Smooth muscle cell (in vitro differentiated cells): ENCODE measurements around the gene SYT9. TPM values are rescaled to one million over a fixed set of nuclear protein-coding genes. Genes with fewer than 3 reads are reported as not detected.

Source experiments
- DNase-seq: peaks from one replicate; lab custom pipeline; 2025; ENCODE audit not compliant: unreplicated experiment; lab: John Stamatoyannopoulos, UW
- H2AFZ ChIP-seq: fragments of 200-600 bp; sonication (generic); 2 replicates; pipeline ENCODE4 v1.6.0; 2016; ENCODE audit warnings: antibody characterized with exemption, low read depth, mild to moderate bottlenecking
- H3F3A ChIP-seq: fragments of 200-600 bp; sonication (generic); 2 replicates; pipeline ENCODE4 v1.6.0; 2017; ENCODE audit warnings: antibody characterized with exemption, low read depth
- H3K27ac ChIP-seq: fragments of 200-600 bp; sonication (generic); 2 replicates; pipeline ENCODE4 v1.5.1; 2016; ENCODE audit warnings: low read depth, mild to moderate bottlenecking
- H3K27me3 ChIP-seq: fragments of 200-600 bp; sonication (generic); 2 replicates; pipeline ENCODE4 v1.6.1; 2016; ENCODE audit warnings: low read depth, mild to moderate bottlenecking
- H3K36me3 ChIP-seq: fragments of 200-600 bp; sonication (generic); 2 replicates; pipeline ENCODE4 v1.5.1; 2016; ENCODE audit warnings: low read depth
- H3K4me1 ChIP-seq: fragments of 200-600 bp; sonication (generic); 2 replicates; pipeline ENCODE4 v1.5.1; 2016; ENCODE audit warnings: low read depth
- H3K4me2 ChIP-seq: fragments of 200-600 bp; sonication (generic); 2 replicates; pipeline ENCODE4 v1.6.0; 2016; ENCODE audit warnings: mild to moderate bottlenecking
- H3K4me3 ChIP-seq: fragments of 200-600 bp; sonication (generic); 2 replicates; pipeline ENCODE4 v1.5.1; 2016; ENCODE audit warnings: mild to moderate bottlenecking
- H3K79me2 ChIP-seq: fragments of 200-600 bp; sonication (generic); 2 replicates; pipeline ENCODE4 v1.6.0; 2016; ENCODE audit warnings: low read depth, mild to moderate bottlenecking
- H3K9ac ChIP-seq: fragments of 200-600 bp; sonication (generic); 2 replicates; pipeline ENCODE4 v1.6.0; 2016; ENCODE audit warnings: low read depth
- H3K9me3 ChIP-seq: fragments of 200-600 bp; sonication (generic); replicated peaks from 2 replicates; pipeline ENCODE4 v1.5.1; 2016; ENCODE audit warnings: low read depth
- H4K20me1 ChIP-seq: fragments of 200-600 bp; sonication (generic); 2 replicates; pipeline ENCODE4 v1.6.0; 2016; ENCODE audit warnings: low read depth
- CTCF ChIP-seq: fragments of 200-600 bp; sonication (generic); IDR thresholded peaks from 2 replicates; pipeline ENCODE4 v1.5.1; 2017; ENCODE audit warnings: borderline replicate concordance, mild to moderate bottlenecking, antibody characterized with exemption; ENCODE audit not compliant: insufficient read depth, poor library complexity, severe bottlenecking
- WGBS: methylation state at CpG from one replicate; pipeline ENCODE4 v1.1.7; 2016; ENCODE audit warnings: low lambda C conversion rate; 5-methylcytosine and 5-hydroxymethylcytosine counted together
- polyA plus RNA-seq: library from polyadenylated mRNA; unstranded; fragments of >200 nt; fragmentation: Nextera tagmentation; extraction: Ambion mirVana; gene quantifications from 2 replicates; pipeline ENCODE4 v1.2.1, GENCODE V29; 2016
- total RNA-seq: library from RNA; depleted of rRNA; stranded (reverse); fragments of >200 nt; gene quantifications from 2 replicates; pipeline ENCODE4 v1.2.3, GENCODE V29; 2014

Gene SYT9
- total RNA-seq (0.45 TPM in 1 of 2 replicates, not detected in the other), polyA plus RNA-seq (0.06 TPM in 1 of 2 replicates, not detected in the other)

DNA sequence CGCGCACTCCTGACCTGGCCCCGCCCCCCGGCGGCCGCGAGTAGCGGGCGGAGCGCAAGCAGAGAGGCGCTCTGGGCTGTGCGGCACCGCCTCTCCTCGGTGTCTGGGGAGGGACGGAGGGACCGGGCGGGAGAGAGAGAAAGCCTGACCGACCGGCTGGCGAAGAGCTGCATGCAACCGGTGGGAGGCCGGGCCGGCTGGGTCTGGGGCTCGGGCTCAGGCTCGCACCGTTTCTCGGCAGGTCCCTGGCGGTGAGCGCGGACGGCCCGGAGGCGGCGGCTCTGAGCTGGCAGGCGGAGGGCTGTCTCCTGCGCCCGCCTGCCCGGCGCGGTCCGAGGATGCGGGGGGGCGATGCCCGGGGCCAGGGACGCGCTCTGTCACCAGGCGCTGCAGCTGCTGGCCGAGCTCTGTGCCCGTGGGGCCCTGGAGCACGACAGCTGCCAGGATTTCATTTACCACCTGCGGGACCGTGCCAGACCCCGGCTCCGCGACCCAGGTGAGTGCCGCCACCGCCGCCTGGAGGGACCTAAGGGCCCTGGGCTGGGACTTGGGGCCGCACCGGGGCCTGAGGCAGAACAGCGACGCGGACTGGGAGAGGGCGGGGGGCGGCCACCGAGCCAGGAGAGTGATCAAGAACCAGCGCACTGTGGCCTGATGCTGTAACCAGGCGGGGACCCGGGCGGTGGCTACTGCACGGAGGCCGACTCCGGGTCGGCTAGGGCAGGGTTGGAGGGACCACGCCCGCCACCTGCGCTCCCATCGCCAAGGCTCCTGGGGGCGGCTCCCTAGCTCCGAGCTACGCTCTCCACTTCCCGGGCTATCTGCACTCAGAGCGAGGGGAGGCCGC is at the start of gene SYT9:
SYT9 (plus strand) TSS at position 69 of the 847 bp plus-strand sequence; CDS start at position 352, 283 bp downstream.
- Histone ChIP-seq H3K79me2 (no peaks in the 10 kb centered on the region), H3K9ac (no peak within 1 kb of the TSS), H3K27me3 (peaks cover 83% of the 10 kb centered on the region), H3K27ac (no peak within 1 kb of the TSS), H3F3A (no peaks in the 10 kb centered on the region), H3K4me3 (peak within 1 kb of the TSS; percentile 71), H4K20me1 (no peaks in the 10 kb centered on the region), H2AFZ (peak within 1 kb of the TSS; percentile 83), H3K9me3 (no peaks in the 10 kb centered on the region), H3K4me1 (peaks cover 9% of the 10 kb centered on the region), H3K4me2 (peak within 1 kb of the TSS; percentile 97), H3K36me3 (no peaks in the 10 kb centered on the region)
- DNase-seq: no peak
- WGBS: 3% methylated on average over 60 of the region's 84 CpGs
- TF ChIP-seq CTCF: no peak

DNA sequence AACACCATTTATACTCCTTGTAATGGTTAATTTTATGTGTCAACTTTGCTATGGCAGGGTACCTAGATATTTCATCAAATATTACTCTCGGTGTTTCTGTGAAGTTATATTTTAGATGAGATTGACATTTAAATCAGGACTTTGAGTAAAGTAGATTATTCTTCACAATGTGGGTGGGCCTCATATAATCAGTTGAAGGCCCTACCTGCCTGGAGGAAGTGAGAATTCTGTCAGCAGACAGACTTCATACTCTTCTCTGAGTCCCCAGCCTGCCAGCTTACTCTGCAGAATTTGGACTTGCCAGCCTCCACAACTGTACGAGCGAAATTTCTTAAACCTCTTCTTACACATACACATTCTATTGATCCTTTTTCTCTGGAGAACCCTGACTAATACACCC is 49.3 kb upstream of the SYT9 start:
- DNase-seq: no peak
- TF ChIP-seq CTCF: no peak
- H3K4me3 ChIP-seq: no peak overlapping the region
- H3K9ac ChIP-seq: no peak overlapping the region
- H3K4me2 ChIP-seq: no peak overlapping the region
- H4K20me1 ChIP-seq: no peaks in the 10 kb centered on the region
- no peaks in the 10 kb centered on the region for H3K36me3 ChIP-seq
- H3K27ac ChIP-seq: no peak overlapping the region
- H3F3A ChIP-seq: no peaks in the 10 kb centered on the region
- WGBS: 88% methylated on average over 3 of the region's 3 CpGs
- H3K27me3 ChIP-seq: peaks cover 8% of the 10 kb centered on the region
- H3K4me1 ChIP-seq: no peaks in the 10 kb centered on the region
- no peak overlapping the region for H2AFZ ChIP-seq
- H3K9me3 ChIP-seq: no peaks in the 10 kb centered on the region
- no peaks in the 10 kb centered on the region for H3K79me2 ChIP-seq

- H3K79me2 ChIP-seq: no peaks in the 10 kb centered on the region
- H3K36me3 ChIP-seq: no peaks in the 10 kb centered on the region
- 35% methylated on average over 4 of the region's 4 CpGs for WGBS
- no peak overlapping the region for H3K9ac ChIP-seq
- H3K4me3 ChIP-seq: no peak overlapping the region
- H3K27me3 ChIP-seq: peaks cover 6% of the 10 kb centered on the region
- TF ChIP-seq CTCF: no peak
- H2AFZ ChIP-seq: no peak overlapping the region
- peak overlapping the region; percentile 53 for H3K4me2 ChIP-seq
- no peaks in the 10 kb centered on the region for H3K9me3 ChIP-seq
- no peaks in the 10 kb centered on the region for H3K4me1 ChIP-seq
- H4K20me1 ChIP-seq: no peaks in the 10 kb centered on the region
- no peak for DNase-seq
- H3F3A ChIP-seq: no peaks in the 10 kb centered on the region
- no peak overlapping the region for H3K27ac ChIP-seq
These were observed 46.9 kb upstream of the SYT9 start for GRCh38 chr11:7204778-7205177.

DNA sequence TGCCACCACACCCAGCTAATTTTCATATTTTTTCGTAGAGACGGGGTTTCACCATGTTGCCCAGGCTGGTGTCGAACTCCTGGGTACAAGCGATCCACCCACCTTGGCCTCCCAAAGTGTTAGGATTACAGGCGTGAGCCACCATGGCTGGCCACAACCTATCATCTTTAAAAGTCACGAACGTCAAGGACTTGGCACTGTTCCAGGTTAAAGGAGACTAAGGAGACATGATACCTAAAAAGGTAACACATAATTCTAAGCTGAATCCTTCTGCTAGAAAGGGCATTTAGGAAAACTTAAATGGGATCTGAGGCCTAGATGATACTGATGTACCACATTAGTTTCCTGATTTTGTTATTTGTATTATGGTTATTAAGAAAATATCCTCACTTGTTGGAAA is 43.3 kb upstream of the SYT9 start:
- Histone ChIP-seq H3K9ac (no peak overlapping the region), H2AFZ (no peak overlapping the region), H3K27ac (no peak overlapping the region), H3F3A (no peaks in the 10 kb centered on the region), H3K27me3 (peaks cover 4% of the 10 kb centered on the region), H3K4me3 (no peak overlapping the region), H3K4me1 (no peaks in the 10 kb centered on the region), H3K9me3 (no peaks in the 10 kb centered on the region), H3K36me3 (no peaks in the 10 kb centered on the region), H4K20me1 (no peaks in the 10 kb centered on the region), H3K79me2 (no peaks in the 10 kb centered on the region), H3K4me2 (no peak overlapping the region)
- no peak for DNase-seq
- TF ChIP-seq CTCF: no peak
- 90% methylated on average over 7 of the region's 7 CpGs for WGBS
